ENCODE results near the gene DUSP9.

Gene DUSP9

DNA sequence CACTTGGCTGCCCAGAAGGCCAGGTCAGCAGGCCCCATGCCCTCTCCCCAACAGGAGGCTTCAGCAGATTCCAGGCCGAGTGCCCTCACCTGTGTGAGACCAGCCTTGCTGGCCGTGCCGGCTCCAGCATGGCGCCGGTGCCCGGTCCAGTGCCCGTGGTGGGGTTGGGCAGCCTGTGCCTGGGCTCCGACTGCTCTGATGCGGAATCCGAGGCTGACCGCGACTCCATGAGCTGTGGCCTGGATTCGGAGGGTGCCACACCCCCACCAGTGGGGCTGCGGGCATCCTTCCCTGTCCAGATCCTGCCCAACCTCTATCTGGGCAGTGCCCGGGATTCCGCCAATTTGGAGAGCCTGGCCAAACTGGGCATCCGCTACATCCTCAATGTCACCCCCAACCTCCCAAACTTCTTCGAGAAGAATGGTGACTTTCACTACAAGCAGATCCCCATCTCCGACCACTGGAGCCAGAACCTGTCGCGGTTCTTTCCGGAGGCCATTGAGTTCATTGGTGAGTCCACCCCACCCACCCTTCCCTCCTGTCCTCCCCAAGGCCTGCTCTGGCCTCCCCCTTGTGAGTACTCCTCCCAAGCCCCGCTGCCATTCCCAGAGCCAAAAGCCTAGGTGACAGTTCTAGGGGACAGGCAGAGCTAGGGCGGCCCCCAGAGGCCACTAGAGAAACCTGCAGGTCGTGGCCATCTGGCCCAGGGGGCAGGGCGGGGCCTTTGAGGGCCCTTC is 2.3 kb downstream of the DUSP9 start:
- DNase-seq, result peak; percentile 97

- DNase-seq, result no peak
These were observed 3.1 kb downstream of the DUSP9 start for GRCh38 chrX:153649915-153650782.

DNA sequence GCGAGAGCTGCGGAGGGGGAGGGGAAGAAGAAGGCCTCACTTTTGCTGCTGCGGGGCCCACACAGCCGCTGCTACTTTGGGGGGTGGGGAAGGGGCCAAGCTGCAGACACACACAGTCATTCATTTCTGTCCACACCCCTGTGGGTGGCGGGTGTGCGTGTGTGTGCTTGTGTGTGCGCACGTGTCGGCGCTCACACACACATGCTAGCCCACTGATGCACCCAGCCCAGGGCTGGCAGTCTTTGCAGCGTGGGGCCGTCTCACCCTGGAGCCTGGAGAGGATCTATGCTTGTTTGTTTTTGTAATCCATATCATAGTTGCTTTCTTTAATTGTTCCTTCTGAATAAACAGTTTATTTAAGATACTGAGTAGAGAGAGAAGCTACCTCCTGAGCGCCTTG is 4.0 kb downstream of the DUSP9 start:
- no peak for DNase-seq

DNA sequence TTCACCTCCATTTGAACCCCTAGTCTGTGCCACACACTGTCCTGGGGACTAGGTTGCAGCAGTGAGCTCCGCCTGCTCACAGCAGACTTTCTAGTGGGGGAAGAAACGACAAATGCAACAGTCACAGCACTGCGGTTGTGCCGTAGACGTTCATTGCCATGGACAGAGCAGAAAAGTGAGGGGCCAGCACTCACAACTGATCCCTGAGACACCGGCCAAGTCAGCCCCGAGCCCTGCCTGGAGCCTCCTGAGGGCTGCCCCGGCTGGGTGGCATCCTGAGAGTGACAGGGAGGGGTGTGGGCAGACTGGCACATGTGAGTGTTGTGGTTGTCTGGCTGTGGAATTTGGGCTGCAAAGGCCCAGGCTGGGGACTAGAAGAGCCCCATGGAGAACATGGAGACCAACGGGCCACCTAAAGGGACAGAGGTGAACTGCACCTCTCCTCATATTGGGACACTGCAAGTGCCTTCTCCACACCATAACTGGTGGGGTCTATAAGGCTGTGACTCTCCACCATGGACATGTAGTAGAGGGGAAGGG is 4.6 kb downstream of the DUSP9 start:
- no peak for DNase-seq

DNA sequence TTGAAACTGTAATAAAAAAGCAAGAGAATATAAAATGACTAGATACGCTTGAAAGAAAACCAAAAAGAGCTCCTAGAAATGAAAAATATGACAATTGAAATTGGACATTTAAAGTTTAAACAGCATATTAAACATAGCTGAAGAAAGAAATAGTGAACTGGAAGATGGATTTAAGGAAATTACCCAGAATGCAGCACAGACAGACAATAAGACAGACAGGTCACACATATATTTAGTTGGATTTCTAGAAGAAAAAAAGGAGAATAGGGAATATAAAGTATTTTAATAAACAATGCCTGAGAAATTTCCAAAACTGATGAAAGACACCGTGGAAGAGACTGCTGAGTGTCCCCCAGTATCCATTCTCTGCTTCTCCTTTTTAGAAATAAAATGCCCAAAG is 6.6 kb downstream of the DUSP9 start:
- no peak for DNase-seq

DNA sequence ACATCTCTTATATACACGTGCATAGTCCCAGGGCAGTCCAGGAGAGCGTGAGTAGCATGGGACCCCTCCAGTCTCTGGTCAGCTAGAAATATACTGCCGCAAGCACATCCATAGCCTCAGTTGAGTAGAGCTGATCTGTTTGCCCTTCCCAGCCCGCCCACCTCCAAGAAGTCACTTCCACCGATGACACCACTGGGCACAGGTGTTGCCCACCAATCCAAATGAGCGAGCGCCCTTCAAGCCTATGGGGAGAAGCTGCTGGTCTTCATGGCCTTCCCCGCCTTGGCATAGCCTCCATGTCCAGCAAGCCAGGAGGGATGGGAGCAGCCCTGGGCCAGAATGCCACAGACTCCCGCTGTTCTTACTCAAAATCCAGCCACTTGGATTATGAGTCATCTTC is 10.2 kb downstream of the DUSP9 start:
- no peak for DNase-seq

GRCh38 chrX:153659268-153659667 is 12.3 kb downstream of the DUSP9 start:
- DNase-seq, result no peak

GRCh38 chrX:153662266-153662665 is 15.3 kb downstream of the DUSP9 start:
- DNase-seq, result no peak

GRCh38 chrX:153665726-153666306 is 18.8 kb downstream of the DUSP9 start:
- DNase-seq, result no peak

DNA sequence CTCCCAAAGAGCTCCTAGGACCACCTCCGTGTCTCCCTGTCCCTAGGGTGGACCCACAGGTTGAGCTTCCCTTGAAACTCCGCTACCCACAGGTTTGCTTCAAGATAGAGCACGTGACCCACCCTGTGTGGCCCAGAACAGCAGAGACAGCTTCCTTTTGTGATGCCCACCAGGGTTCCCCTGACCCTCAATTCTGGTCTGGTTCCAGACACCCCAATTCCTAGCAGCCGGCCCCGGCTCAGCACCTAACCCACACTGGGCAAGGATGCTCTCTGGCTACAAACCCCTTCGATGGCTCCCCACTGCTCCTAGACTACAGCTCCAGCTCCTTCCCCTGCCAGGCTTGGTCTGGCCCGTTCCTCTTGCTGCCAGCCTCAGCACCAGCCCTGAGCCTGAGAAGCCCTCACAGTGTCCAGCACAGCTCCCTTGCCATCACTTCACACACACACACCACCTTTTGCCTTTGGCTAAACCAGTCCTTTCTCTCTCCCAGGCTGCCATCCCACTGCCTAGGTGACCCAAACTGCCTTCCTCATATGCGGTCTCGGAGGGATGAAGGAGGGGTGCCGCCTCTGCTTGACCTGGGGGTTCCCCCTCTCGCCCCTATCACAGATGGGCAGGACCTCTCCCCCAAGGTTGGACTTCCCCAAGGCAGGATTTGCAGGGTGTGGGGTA is 20.4 kb downstream of the DUSP9 start:
- no peak for DNase-seq

DNA sequence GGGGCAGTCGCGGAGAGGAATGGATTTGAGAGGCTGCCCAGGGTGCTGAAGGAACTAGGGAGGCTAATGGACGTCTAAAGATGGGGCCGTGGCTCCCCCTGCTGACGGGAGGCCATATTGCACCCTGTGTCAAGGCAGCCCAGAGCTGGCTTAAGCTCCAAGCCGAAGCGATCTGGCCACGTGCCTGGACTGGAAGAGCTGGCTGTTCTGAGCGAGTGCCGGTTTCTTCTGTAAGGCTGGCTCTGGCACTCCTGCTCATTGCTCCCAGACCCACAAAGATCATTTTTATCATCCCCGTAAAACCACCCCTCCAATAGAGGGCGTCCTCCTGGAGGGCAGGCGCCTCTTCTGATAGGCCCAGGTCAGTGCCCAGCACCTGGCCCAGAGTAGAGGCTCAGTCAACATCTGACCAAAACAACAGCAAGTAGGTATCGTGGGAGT is 21.0 kb downstream of the DUSP9 start:
- DNase-seq, result peak; percentile 79

DNA sequence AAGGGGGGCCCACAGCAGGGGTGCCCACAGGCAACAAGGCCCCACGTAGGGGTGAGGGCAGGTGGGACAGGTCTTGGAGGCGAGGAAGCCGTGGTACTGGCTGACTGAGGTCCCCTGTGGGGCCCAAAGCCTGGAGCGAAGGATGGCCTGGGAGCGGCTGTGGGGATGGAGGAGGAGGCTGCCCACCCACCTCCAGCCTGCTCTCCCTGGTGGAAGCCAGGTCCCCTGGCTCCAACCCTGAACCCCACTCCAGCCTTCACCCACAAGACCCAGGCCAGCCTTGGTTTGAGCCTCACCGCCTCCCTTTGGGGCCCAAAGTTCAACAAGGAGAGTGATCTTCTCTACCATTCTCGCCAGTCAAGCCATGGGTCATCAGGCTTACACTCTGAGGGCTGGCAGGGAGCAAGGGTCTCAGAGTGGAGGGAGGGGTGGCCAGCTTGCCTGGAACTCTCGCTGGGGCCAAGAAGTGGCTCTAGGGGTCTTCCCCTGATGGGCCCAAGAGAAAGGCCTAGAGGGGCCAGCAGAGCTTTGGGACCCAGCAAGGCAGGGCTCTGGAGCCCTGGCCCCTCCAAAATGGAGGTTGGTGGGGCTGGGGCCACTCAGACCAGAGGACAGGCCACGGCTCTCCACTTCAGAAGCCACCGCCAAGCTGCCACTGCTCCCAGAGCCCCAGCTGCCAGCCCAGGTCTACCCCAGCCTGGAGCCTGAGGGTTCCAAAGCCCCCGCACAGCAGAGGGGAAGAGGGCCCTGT is 21.6 kb downstream of the DUSP9 start:
- DNase-seq, result no peak

DNA sequence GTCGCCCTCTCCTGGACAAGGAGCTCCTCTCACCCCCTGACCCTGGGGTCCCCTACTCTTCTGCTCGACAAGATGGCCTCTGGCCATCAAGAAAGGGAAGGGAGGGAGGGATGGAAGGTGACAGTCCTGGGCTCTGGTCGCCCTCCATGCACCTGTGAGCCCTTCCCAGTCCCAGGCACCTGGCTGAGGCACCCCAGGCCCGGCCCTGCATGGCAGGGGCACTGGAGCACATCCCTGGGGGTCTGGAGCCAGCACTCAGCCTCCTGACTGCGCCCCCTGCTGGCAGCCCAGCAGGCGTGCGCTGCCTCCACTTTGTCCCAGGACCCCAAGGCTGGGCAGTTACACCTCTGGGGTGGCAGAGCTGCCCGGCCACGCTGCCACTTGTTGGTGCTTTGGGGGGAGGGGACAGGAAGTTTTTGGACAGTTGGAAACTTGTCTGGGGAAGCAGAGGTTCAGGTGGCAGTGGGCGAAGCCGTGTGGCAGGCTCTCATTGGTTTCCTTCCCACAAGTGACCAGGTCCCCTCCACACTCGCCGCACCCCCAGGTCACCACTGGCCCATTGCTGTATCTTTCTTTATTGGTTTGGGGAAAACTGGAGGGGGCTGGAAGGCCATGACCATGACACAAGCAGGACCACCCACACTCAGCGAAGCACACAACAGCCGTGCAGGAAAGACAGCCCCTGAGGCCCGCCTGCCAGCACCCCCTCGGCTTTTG is 22.3 kb downstream of the DUSP9 start:
- DNase-seq, result peak; percentile 87

- no peak for DNase-seq
These were observed 23.1 kb downstream of the DUSP9 start for GRCh38 chrX:153669901-153670731.

DNA sequence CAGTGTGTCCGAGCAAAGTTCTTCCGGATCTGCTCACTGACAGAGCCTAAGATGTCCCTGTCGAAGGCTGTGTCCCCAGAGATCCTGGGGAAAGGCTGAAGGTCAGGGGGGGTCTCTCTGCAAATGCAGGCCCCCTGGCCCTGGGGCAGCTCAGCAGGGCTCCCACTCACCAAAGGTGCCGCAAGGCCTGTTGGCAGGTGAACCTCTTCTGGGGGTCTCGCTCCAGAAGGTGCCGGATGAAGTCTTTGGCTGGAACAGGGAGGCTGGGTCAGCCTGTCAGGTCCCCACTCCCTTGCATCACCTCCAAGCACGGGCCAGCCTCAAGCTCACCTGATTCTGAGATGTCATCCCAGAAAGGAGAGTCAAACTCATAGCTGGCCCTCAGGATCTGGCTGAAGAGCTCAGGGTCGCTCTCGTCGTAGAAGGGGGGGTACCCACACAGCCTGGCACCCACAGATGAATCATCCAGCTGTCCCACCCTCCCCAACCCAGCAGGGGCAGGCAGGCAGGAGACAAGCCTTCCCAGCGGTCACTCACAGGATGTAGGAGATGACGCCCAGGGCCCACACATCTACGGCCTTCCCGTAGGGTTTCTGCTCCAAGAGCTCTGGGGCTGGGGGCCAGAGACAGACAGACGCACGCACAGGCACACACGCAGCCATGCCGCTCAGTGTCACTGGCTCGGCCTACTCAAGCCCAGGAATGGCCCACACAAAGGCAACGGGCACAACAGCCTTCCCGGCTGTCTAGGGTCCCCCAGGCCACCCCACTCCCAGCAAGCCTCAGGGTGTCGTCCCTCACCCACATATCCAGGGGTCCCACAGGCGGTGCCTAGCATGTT is 24.0 kb downstream of the DUSP9 start:
- DNase-seq, result no peak

DNA sequence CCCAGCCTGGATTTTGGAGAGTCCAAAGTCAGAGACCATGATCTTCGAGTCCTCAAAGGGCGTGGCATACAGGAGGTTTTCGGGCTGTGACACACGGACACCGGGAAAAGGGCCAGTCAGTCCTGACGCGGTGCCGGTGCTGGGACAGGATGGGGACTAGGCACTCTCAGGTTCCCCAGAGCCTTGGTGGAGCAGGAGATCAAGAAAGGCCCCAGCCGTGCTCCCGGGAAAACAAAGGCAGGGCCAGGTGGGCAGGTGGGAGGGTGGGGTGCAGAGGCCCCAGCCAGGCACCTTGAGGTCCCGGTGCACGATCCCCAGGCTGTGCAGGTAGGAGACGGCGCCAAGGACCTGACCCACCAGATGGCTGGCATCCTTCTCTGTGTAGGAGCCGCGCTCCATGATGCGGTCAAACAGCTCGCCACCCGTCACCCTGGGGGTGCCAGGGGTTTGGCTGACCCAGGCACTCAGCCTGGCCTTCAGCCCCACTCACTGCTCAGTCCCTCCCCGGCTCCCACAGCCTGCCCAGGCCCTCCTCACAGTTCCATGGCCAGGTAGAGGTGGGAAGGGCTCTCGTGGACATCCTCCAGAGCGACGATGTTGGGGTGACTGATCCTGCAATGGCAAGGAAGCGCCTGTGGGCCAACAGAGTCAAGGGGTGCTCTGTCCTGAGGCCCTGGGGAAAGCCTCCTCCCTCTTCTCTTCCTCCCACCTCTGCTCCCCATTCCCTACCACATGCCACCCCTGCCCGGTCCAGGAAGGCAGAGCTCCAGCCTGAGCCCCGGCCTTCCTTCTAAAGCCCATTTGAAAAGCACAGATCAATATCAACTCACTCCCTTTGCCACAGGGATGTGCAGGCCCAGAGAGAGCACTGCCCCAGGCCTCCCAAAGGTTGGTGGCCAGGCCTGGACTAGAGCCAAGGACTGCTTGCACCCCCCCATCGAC is 24.9 kb downstream of the DUSP9 start:
- DNase-seq, result no peak

GRCh38 chrX:153672531-153673427 is 25.8 kb downstream of the DUSP9 start:
- DNase-seq, result no peak

Data from 8988T (cell line).